Measurements from ENCODE around the gene RPL10. TPM values are rescaled to one million over a fixed set of nuclear protein-coding genes. Genes with fewer than 3 reads are reported as not detected.

Gene RPL10
- total RNA-seq, 1 experiment from 2014 or later = 3,447 TPM

GRCh38 chrX:154349359-154349935 is 48.7 kb upstream of the RPL10 start:
- H3K4me2 ChIP-seq = no peak overlapping the region
- ChIA-PET CTCF (no interaction called here), POLR2A (ENCODE audit: unreplicated experiment) (interaction anchor here (0.5 to 0.6 kb wide), 3 partner anchors 47 to 182 kb away, joined by 3 to 10 read pairs (median 4); no protein-coding TSS in a partner anchor)
- peak in 1 of 2 experiments; percentile 20 for DNase-seq
- H3F3A ChIP-seq (ENCODE audit: insufficient read depth, low read depth) = peaks cover 14% of the 10 kb centered on the region
- H3K79me2 ChIP-seq (ENCODE audit: low read depth) = no peaks in the 10 kb centered on the region
- no peaks in the 10 kb centered on the region for H3K27me3 ChIP-seq (ENCODE audit: insufficient read depth, low read depth)
- H3K9me2 ChIP-seq (ENCODE audit: insufficient read depth) = no peaks in the 10 kb centered on the region
- H3K4me3 ChIP-seq = no peak overlapping the region
- no peaks in the 10 kb centered on the region for H4K20me1 ChIP-seq (ENCODE audit: insufficient read depth)
- TF ChIP-seq EZH2 (IDR thresholded peaks at IDR 0.05; ENCODE audit: low read depth) (no peak), CTCF (conservative IDR thresholded peaks at IDR 0.05) (no peak)
- no peak overlapping the region for H3K27ac ChIP-seq
- BruUV-seq (replicated peaks) = no TSS peak
- H2AFZ ChIP-seq = no peak overlapping the region
- no peaks in the 10 kb centered on the region for H3K4me1 ChIP-seq (replicated peaks; ENCODE audit: insufficient read depth)
- intact Hi-C loops (cut with micrococcal nuclease; ENCODE audit: unreplicated experiment) = no loop called here
- H3K36me3 ChIP-seq (ENCODE audit: low read depth) = no peaks in the 10 kb centered on the region
- no peaks in the 10 kb centered on the region for H3K9me3 ChIP-seq (ENCODE audit: insufficient read depth, low read depth)

- ChIA-PET POLR2A (ENCODE audit: unreplicated experiment) (interaction anchor here (0.6 kb wide), 1 partner anchor 181 kb away, joined by 3 read pairs; no protein-coding TSS in a partner anchor), CTCF (no interaction called here)
- no peaks in the 10 kb centered on the region for H3K27me3 ChIP-seq (ENCODE audit: insufficient read depth, low read depth)
- H3K36me3 ChIP-seq (ENCODE audit: low read depth) = no peaks in the 10 kb centered on the region
- no peaks in the 10 kb centered on the region for H3K9me2 ChIP-seq (ENCODE audit: insufficient read depth)
- TF ChIP-seq CTCF (conservative IDR thresholded peaks at IDR 0.05) = no peak
- no peak for TF ChIP-seq EZH2 (IDR thresholded peaks at IDR 0.05; ENCODE audit: low read depth)
- H3F3A ChIP-seq (ENCODE audit: insufficient read depth, low read depth) = peaks cover 14% of the 10 kb centered on the region
- H3K27ac ChIP-seq = no peak overlapping the region
- no peak overlapping the region for H3K4me3 ChIP-seq
- H4K20me1 ChIP-seq (ENCODE audit: insufficient read depth) = no peaks in the 10 kb centered on the region
- H3K9me3 ChIP-seq (ENCODE audit: insufficient read depth, low read depth) = no peaks in the 10 kb centered on the region
- no TSS peak for BruUV-seq (replicated peaks)
- intact Hi-C loops (cut with micrococcal nuclease; ENCODE audit: unreplicated experiment) = no loop called here
- peak in 1 of 2 experiments; percentile 3 for DNase-seq
- H2AFZ ChIP-seq = no peak overlapping the region
- H3K4me1 ChIP-seq (replicated peaks; ENCODE audit: insufficient read depth) = no peaks in the 10 kb centered on the region
- H3K79me2 ChIP-seq (ENCODE audit: low read depth) = no peaks in the 10 kb centered on the region
- H3K4me2 ChIP-seq = no peak overlapping the region
Observed at GRCh38 chrX:154349979-154350378, 48.2 kb upstream of the RPL10 start.

GRCh38 chrX:154350429-154351182 is 47.6 kb upstream of the RPL10 start:
- H2AFZ ChIP-seq = no peak overlapping the region
- no peaks in the 10 kb centered on the region for H3K9me2 ChIP-seq (ENCODE audit: insufficient read depth)
- H3K4me1 ChIP-seq (replicated peaks; ENCODE audit: insufficient read depth) = no peaks in the 10 kb centered on the region
- no peak overlapping the region for H3K4me3 ChIP-seq
- H4K20me1 ChIP-seq (ENCODE audit: insufficient read depth) = 0 out of 2 replicates have a peak, but pooled peaks cover 5% of the 10 kb centered on the region
- peaks cover 14% of the 10 kb centered on the region for H3F3A ChIP-seq (ENCODE audit: insufficient read depth, low read depth)
- peak in 1 of 2 experiments; percentile 7 for DNase-seq
- no peaks in the 10 kb centered on the region for H3K79me2 ChIP-seq (ENCODE audit: low read depth)
- no peaks in the 10 kb centered on the region for H3K27me3 ChIP-seq (ENCODE audit: insufficient read depth, low read depth)
- intact Hi-C loops (cut with micrococcal nuclease; ENCODE audit: unreplicated experiment) = no loop called here
- TF ChIP-seq CTCF (conservative IDR thresholded peaks at IDR 0.05) (no peak), EZH2 (IDR thresholded peaks at IDR 0.05; ENCODE audit: low read depth) (no peak)
- ChIA-PET POLR2A (ENCODE audit: unreplicated experiment) (no interaction called here), CTCF (no interaction called here)
- no TSS peak for BruUV-seq (replicated peaks)
- H3K36me3 ChIP-seq (ENCODE audit: low read depth) = no peaks in the 10 kb centered on the region
- H3K9me3 ChIP-seq (ENCODE audit: insufficient read depth, low read depth) = no peaks in the 10 kb centered on the region
- H3K27ac ChIP-seq = no peak overlapping the region
- no peak overlapping the region for H3K4me2 ChIP-seq
